GM18517 (cell line): ENCODE results near the gene SGPL1.

ENCODE experiments used
- ATAC-seq: cut with Tn5 transposase; IDR thresholded peaks from one replicate; pipeline ENCODE4 v1.9.1; 2021; ENCODE audit warnings: mild to moderate bottlenecking, moderate library complexity; ENCODE audit not compliant: unreplicated experiment

Gene SGPL1

GRCh38 chr10:70905071-70906021 is 89.6 kb downstream of the SGPL1 start:
- ATAC-seq: no peak

- no peak for ATAC-seq
These were observed 90.5 kb downstream of the SGPL1 start for GRCh38 chr10:70906031-70906783.

- ATAC-seq: no peak
These were observed 91.3 kb downstream of the SGPL1 start for GRCh38 chr10:70906953-70907636.

GRCh38 chr10:70907637-70908405 is 92.1 kb downstream of the SGPL1 start:
- ATAC-seq: no peak

GRCh38 chr10:70908406-70909296 is 92.9 kb downstream of the SGPL1 start:
- ATAC-seq: no peak

GRCh38 chr10:70909326-70909935 is 93.7 kb downstream of the SGPL1 start:
- no peak for ATAC-seq

- ATAC-seq: no peak
These were observed 95.0 kb downstream of the SGPL1 start for GRCh38 chr10:70910486-70911341.

GRCh38 chr10:70911386-70911785 is 95.6 kb downstream of the SGPL1 start:
- ATAC-seq: no peak

GRCh38 chr10:70912556-70912955 is 96.8 kb downstream of the SGPL1 start:
- ATAC-seq: no peak

- no peak for ATAC-seq
These were observed 97.6 kb downstream of the SGPL1 start for GRCh38 chr10:70913191-70913892.

- ATAC-seq: no peak
These were observed 98.1 kb downstream of the SGPL1 start for GRCh38 chr10:70913893-70914240.

- no peak for ATAC-seq
These were observed 98.6 kb downstream of the SGPL1 start for GRCh38 chr10:70914316-70914864.

- ATAC-seq: no peak
These were observed 99.5 kb downstream of the SGPL1 start for GRCh38 chr10:70915206-70915605.

- no peak for ATAC-seq
These were observed 100.1 kb downstream of the SGPL1 start for GRCh38 chr10:70915806-70916205.

- no peak for ATAC-seq
These were observed 100.5 kb downstream of the SGPL1 start for GRCh38 chr10:70916241-70916640.

GRCh38 chr10:70917226-70917625 is 101.5 kb downstream of the SGPL1 start:
- ATAC-seq: no peak

GRCh38 chr10:70917635-70918034 is 101.9 kb downstream of the SGPL1 start:
- ATAC-seq: no peak
